IMR-90 (cell line): Measurements from ENCODE around the gene AKT2. TPM values are rescaled to one million over a fixed set of nuclear protein-coding genes. Genes with fewer than 3 reads are reported as not detected.

Experiments used
- ATAC-seq: fragments of 200-7000 bp; cut with Tn5 transposase; 2 replicates; pipeline ENCODE4 v1.9.1; 2020; ENCODE audit warnings: low read depth, mild to moderate bottlenecking, moderate library complexity
- BruUV-seq: library from RNA; stranded (reverse); fragments of 400-500 nt; replicated peaks from 2 replicates; lab custom pipeline; 2021; lab: Mats Ljungman, UMichigan
- CTCF ChIA-PET: fragments of 300-600 bp; formaldehyde crosslinking; extraction: SDS; loops from one replicate; lab custom pipeline; 2021; ENCODE audit warnings: antibody characterized with exemption; lab: Yijun Ruan, JAX
- POLR2A ChIA-PET: fragments of 300-600 bp; sonication (Branson Sonifier 250); formaldehyde crosslinking; loops from one replicate; lab custom pipeline; 2022; ENCODE audit warnings: antibody characterized with exemption; ENCODE audit not compliant: unreplicated experiment; lab: Charles Lee
- DNase-seq: peaks from one replicate; pipeline ENCODE4 v3.0.0; 2013
- H2AFZ ChIP-seq: replicated peaks from 2 replicates; pipeline ENCODE3; 2013; ENCODE audit warnings: low read length, mild to moderate bottlenecking; ENCODE audit not compliant: poor library complexity
- H2AK5ac ChIP-seq: 2 replicates; pipeline ENCODE4 v1.6.1; 2013; ENCODE audit warnings: low read depth, low read length, inconsistent platforms
- H2AK9ac ChIP-seq: replicated peaks from 2 replicates; pipeline ENCODE3; 2013; ENCODE audit warnings: mild to moderate bottlenecking, low read depth, low read length, moderate library complexity; ENCODE audit not compliant: poor library complexity
- H2BK120ac ChIP-seq: 2 replicates; pipeline ENCODE4 v1.6.1; 2013; ENCODE audit warnings: low read depth, low read length, inconsistent platforms
- H2BK15ac ChIP-seq: 3 replicates; pipeline ENCODE4 v1.6.1; 2013; ENCODE audit warnings: low read depth, low read length, inconsistent platforms
- H2BK20ac ChIP-seq: 2 replicates; pipeline ENCODE4 v1.6.1; 2013; ENCODE audit warnings: low read depth, mild to moderate bottlenecking, inconsistent platforms, low read length, moderate library complexity
- H2BK5ac ChIP-seq: 2 replicates; pipeline ENCODE4 v1.6.1; 2013; ENCODE audit warnings: mild to moderate bottlenecking, low read depth, low read length, inconsistent platforms; ENCODE audit not compliant: poor library complexity, severe bottlenecking
- H3K14ac ChIP-seq: replicated peaks from 2 replicates; pipeline ENCODE4 v1.6.1; 2013; ENCODE audit warnings: low read depth, low read length, inconsistent platforms
- H3K18ac ChIP-seq: 2 replicates; pipeline ENCODE4 v1.6.1; 2013; ENCODE audit warnings: low read depth, low read length, control low read depth
- H3K23ac ChIP-seq: 2 replicates; pipeline ENCODE4 v1.6.1; 2013; ENCODE audit warnings: low read depth, low read length, inconsistent platforms
- H3K27ac ChIP-seq: 2 replicates; pipeline ENCODE4 v1.5.1; 2013; ENCODE audit warnings: mild to moderate bottlenecking, control low read depth, low read length; ENCODE audit not compliant: insufficient read depth
- H3K27me3 ChIP-seq: 2 replicates; pipeline ENCODE4 v1.6.1; 2013; ENCODE audit warnings: low read length; ENCODE audit not compliant: control insufficient read depth, insufficient read depth
- H3K36me3 ChIP-seq: 2 replicates; pipeline ENCODE4 v1.6.1; 2013; ENCODE audit warnings: low read length, mixed read lengths; ENCODE audit not compliant: control insufficient read depth, insufficient read depth
- H3K4ac ChIP-seq: 2 replicates; pipeline ENCODE4 v1.6.1; 2013; ENCODE audit warnings: low read depth, low read length, inconsistent platforms
- H3K4me1 ChIP-seq: 2 replicates; pipeline ENCODE4 v1.6.1; 2013; ENCODE audit warnings: low read length, mixed read lengths; ENCODE audit not compliant: control insufficient read depth, insufficient read depth
- H3K4me2 ChIP-seq: 2 replicates; pipeline ENCODE4 v1.6.1; 2013; ENCODE audit warnings: low read depth, mild to moderate bottlenecking, control low read depth, low read length, moderate library complexity
- H3K4me3 ChIP-seq: 2 replicates; pipeline ENCODE4 v1.5.1; 2013; ENCODE audit warnings: low read depth, mild to moderate bottlenecking, control low read depth, low read length, moderate library complexity; ENCODE audit not compliant: insufficient read depth
- H3K56ac ChIP-seq: 2 replicates; pipeline ENCODE4 v1.6.1; 2013; ENCODE audit warnings: low read length, inconsistent platforms; ENCODE audit not compliant: insufficient read depth; ENCODE audit errors: extremely low read depth
- H3K79me1 ChIP-seq, 2 experiments: 2 replicates each; pipeline ENCODE4 v1.6.1; 2013; ENCODE audit warnings: low read length in 2 of 2, inconsistent platforms in 1 of 2, low read depth in 1 of 2
- H3K9ac ChIP-seq: 2 replicates; pipeline ENCODE4 v1.6.1; 2013; ENCODE audit warnings: low read depth, low read length, control low read depth
- H3K9me1 ChIP-seq: 2 replicates; pipeline ENCODE4 v1.6.1; 2013; ENCODE audit warnings: low read length, inconsistent platforms; ENCODE audit not compliant: insufficient read depth
- H3K9me3 ChIP-seq: 2 replicates; pipeline ENCODE4 v1.6.1; 2013; ENCODE audit warnings: low read length; ENCODE audit not compliant: control insufficient read depth, insufficient read depth
- H4K20me1 ChIP-seq: 2 replicates; pipeline ENCODE4 v1.6.1; 2013; ENCODE audit warnings: low read length, inconsistent platforms; ENCODE audit not compliant: insufficient read depth
- H4K5ac ChIP-seq: 2 replicates; pipeline ENCODE4 v1.6.1; 2013; ENCODE audit warnings: mild to moderate bottlenecking, low read depth, low read length, control low read depth
- H4K8ac ChIP-seq, 2 experiments: 2 replicates each; pipeline ENCODE4 v1.6.1; 2013; ENCODE audit warnings: low read depth in 2 of 2, low read length in 2 of 2, control low read depth in 1 of 2, inconsistent platforms in 1 of 2
- H4K91ac ChIP-seq: 2 replicates; pipeline ENCODE4 v1.6.1; 2013; ENCODE audit warnings: low read depth, low read length, inconsistent platforms; ENCODE audit not compliant: insufficient read depth
- BHLHE40 ChIP-seq: fragments of 150-350 bp; IDR thresholded peaks from 2 replicates; pipeline ENCODE4 v1.6.1; 2016; ENCODE audit warnings: mild to moderate bottlenecking, low read depth, low read length
- CEBPB ChIP-seq: IDR thresholded peaks from 2 replicates; pipeline ENCODE4 v1.6.1; 2012; ENCODE audit warnings: low read depth, low read length, improper control_type of control experiment
- CHD1 ChIP-seq: IDR thresholded peaks from 2 replicates; pipeline ENCODE4 v1.6.1; 2012; ENCODE audit warnings: low read depth, low read length, improper control_type of control experiment
- CTCF ChIP-seq: conservative IDR thresholded peaks from 2 replicates; pipeline ENCODE4 v1.5.1; 2012; ENCODE audit warnings: mild to moderate bottlenecking, low read depth, low read length, improper control_type of control experiment
- ELK1 ChIP-seq: fragments of 150-350 bp; IDR thresholded peaks from 2 replicates; pipeline ENCODE4 v1.6.1; 2016; ENCODE audit warnings: low read depth, mild to moderate bottlenecking, low read length, moderate library complexity, borderline replicate concordance
- FOS ChIP-seq: fragments of 150-350 bp; IDR thresholded peaks from 2 replicates; pipeline ENCODE4 v1.6.1; 2016; ENCODE audit warnings: low read depth, low read length
- MAFK ChIP-seq: IDR thresholded peaks from 2 replicates; pipeline ENCODE4 v1.6.1; 2012; ENCODE audit warnings: low read depth, low read length, improper control_type of control experiment
- MAZ ChIP-seq: IDR thresholded peaks from 2 replicates; pipeline ENCODE4 v1.6.1; 2012; ENCODE audit warnings: low read depth, mild to moderate bottlenecking, low read length, improper control_type of control experiment, moderate library complexity, borderline replicate concordance
- MXI1 ChIP-seq: IDR thresholded peaks from 2 replicates; pipeline ENCODE4 v1.6.1; 2012; ENCODE audit warnings: low read depth, mild to moderate bottlenecking, low read length, moderate library complexity, borderline replicate concordance
- NFE2L2 ChIP-seq: fragments of 150-350 bp; IDR thresholded peaks from 2 replicates; pipeline ENCODE4 v1.6.1; 2016; ENCODE audit warnings: low read depth, mild to moderate bottlenecking, low read length
- POLR2A ChIP-seq: IDR thresholded peaks from 2 replicates; pipeline ENCODE4 v1.6.1; 2012; ENCODE audit warnings: mild to moderate bottlenecking, low read depth, low read length
- RAD21 ChIP-seq: IDR thresholded peaks from 2 replicates; pipeline ENCODE4 v1.6.1; 2012; ENCODE audit warnings: low read length, improper control_type of control experiment
- RCOR1 ChIP-seq: IDR thresholded peaks from 2 replicates; pipeline ENCODE4 v1.6.1; 2012; ENCODE audit warnings: mild to moderate bottlenecking, low read length, improper control_type of control experiment; ENCODE audit not compliant: insufficient replicate concordance
- RFX5 ChIP-seq: IDR thresholded peaks from 2 replicates; pipeline ENCODE4 v1.8.0; 2012; ENCODE audit warnings: low read depth, mild to moderate bottlenecking, low read length, moderate library complexity
- SMC3 ChIP-seq: fragments of 150-350 bp; IDR thresholded peaks from 2 replicates; pipeline ENCODE4 v1.6.1; 2016; ENCODE audit warnings: low read depth, mild to moderate bottlenecking, antibody characterized with exemption, low read length, moderate library complexity
- USF2 ChIP-seq: fragments of 150-350 bp; IDR thresholded peaks from 2 replicates; pipeline ENCODE4 v1.6.1; 2017; ENCODE audit warnings: mild to moderate bottlenecking, antibody characterized with exemption, low read length, low read depth
- WGBS, 2 experiments: methylation state at CpG; one replicate each; pipeline versions ENCODE4 v1.1.5 to v1.1.7; 2013; ENCODE audit warnings: missing lambda C conversion rate in 2 of 2; ENCODE audit not compliant: insufficient read length in 1 of 2; ENCODE audit errors: extremely low coverage in 2 of 2; 5-methylcytosine and 5-hydroxymethylcytosine counted together
- dilution Hi-C: fragments of 300-500 bp; cut with HindIII; formaldehyde crosslinking; loops from one replicate; pipeline ENCODE4 v1.14.3; 2018; ENCODE audit warnings: low sequenced_read_pairs; ENCODE audit not compliant: unreplicated experiment
- in situ Hi-C: fragments of 300-500 bp; cut with MboI; formaldehyde crosslinking; loops from 3 replicates; pipeline ENCODE4 v1.14.3; 2019; ENCODE audit warnings: low sequenced_read_pairs, inconsistent platforms, mixed read lengths
- intact Hi-C: fragments of 100-400 bp; cut with micrococcal nuclease; formaldehyde crosslinking; loops from 2 replicates; pipeline ENCODE4 v1.10.0; 2022
- polyA plus RNA-seq, 3 experiments: library from polyadenylated mRNA; depleted of rRNA; stranded (reverse); fragments of >200 nt; gene quantifications; 2 replicates each; pipeline ENCODE4 v1.2.3, GENCODE V29; 2012; ENCODE audit warnings: low replicate concordance in 1 of 3
- total RNA-seq: library from RNA; depleted of rRNA; stranded (reverse); fragments of >200 nt; gene quantifications from 2 replicates; pipeline ENCODE4 v1.2.3, GENCODE V29; 2012

Gene AKT2
- total and polyA plus RNA-seq, 2 of the 4 experiments (the other 2 are of a cell fraction), result 61.5 to 104 TPM

- WGBS, 2 experiments, result 91% methylated on average over 4 of the region's 4 CpGs; no CpG with 5 or more reads in 1 of the 2 experiments
- H3K4me2 ChIP-seq, result no peak overlapping the region
- dilution Hi-C loops, result no loop called here
- peaks cover 16% of the 10 kb centered on the region for H3K4me1 ChIP-seq
- ChIA-PET CTCF (no interaction called here), POLR2A (no interaction called here)
- H3K9ac ChIP-seq, result no peak overlapping the region
- in situ Hi-C loops, result no loop called here
- no peak overlapping the region for H2BK15ac ChIP-seq
- no peak overlapping the region for H3K4ac ChIP-seq
- no peak for TF ChIP-seq RAD21
- TF ChIP-seq BHLHE40, result no peak
- TF ChIP-seq USF2, result no peak
- TF ChIP-seq RCOR1, result no peak
- TF ChIP-seq MXI1, result no peak
- TF ChIP-seq MAZ, result no peak
- TF ChIP-seq POLR2A, result no peak
- no peak for TF ChIP-seq MAFK
- no peak for TF ChIP-seq SMC3
- TF ChIP-seq RFX5, result no peak
- TF ChIP-seq CEBPB, result no peak
- TF ChIP-seq NFE2L2, result no peak
- no peak for TF ChIP-seq CTCF
- no peak for TF ChIP-seq FOS
- no peak for TF ChIP-seq ELK1
- no peak for TF ChIP-seq CHD1
- H3K36me3 ChIP-seq, result peaks cover 10% of the 10 kb centered on the region; the same call in 1 of the 2 replicates
- H2BK120ac ChIP-seq, result no peak overlapping the region
- no peak overlapping the region for H3K4me3 ChIP-seq
- 0 out of 4 replicates have a peak, but pooled peaks cover 4 to 7% of the 10 kb centered on the region in 2 experiments for H3K79me1 ChIP-seq
- H2AFZ ChIP-seq, result no peak overlapping the region
- no peak overlapping the region for H4K8ac ChIP-seq
- H4K20me1 ChIP-seq, result no peaks in the 10 kb centered on the region
- no peak for DNase-seq
- no peak overlapping the region for H3K27ac ChIP-seq
- no peak overlapping the region for H2BK5ac ChIP-seq
- no peak overlapping the region for H4K91ac ChIP-seq
- H2AK9ac ChIP-seq, result no peak overlapping the region
- H3K56ac ChIP-seq, result no peak overlapping the region
- no peak overlapping the region for H3K14ac ChIP-seq
- no peak overlapping the region for H3K18ac ChIP-seq
- no peak overlapping the region for H2AK5ac ChIP-seq
- H2BK20ac ChIP-seq, result no peak overlapping the region
- ATAC-seq, result no peak
- H3K23ac ChIP-seq, result no peak overlapping the region
- H3K27me3 ChIP-seq, result no peaks in the 10 kb centered on the region
- BruUV-seq, result no TSS peak
- no peaks in the 10 kb centered on the region for H3K9me3 ChIP-seq
- H4K5ac ChIP-seq, result no peak overlapping the region
- peaks cover 18% of the 10 kb centered on the region for H3K9me1 ChIP-seq
- intact Hi-C loops, result no loop called here
These were observed 55.2 kb downstream of the AKT2 start for GRCh38 chr19:40229926-40230417.
